GM19397 (cell line): ENCODE results near the gene HTR3D.
"Not testable (repeated sequence)": the region's sequence is repeated elsewhere in the genome, so short reads cannot be mapped to it uniquely, and the experiment has no call there.

ENCODE experiments used
- ATAC-seq: cut with Tn5 transposase; IDR thresholded peaks from one replicate; pipeline ENCODE4 v1.9.1; 2021; ENCODE audit warnings: mild to moderate bottlenecking, moderate library complexity; ENCODE audit not compliant: unreplicated experiment

Gene HTR3D

GRCh38 chr3:184015381-184016019, 16.0 kb upstream of the HTR3D start:
- no peak for ATAC-seq

GRCh38 chr3:184016169-184016570, 15.4 kb upstream of the HTR3D start:
- no peak for ATAC-seq

- ATAC-seq = peak; percentile 80
Observed at GRCh38 chr3:184016811-184017671, 14.5 kb upstream of the HTR3D start.

- ATAC-seq = peak; percentile 98
Observed at GRCh38 chr3:184017672-184018423, 13.7 kb upstream of the HTR3D start, which contains the start of gene ABCC5. ABCC5 (minus strand) TSS chr3:184017884; CDS start chr3:184014392, 3,492 bp downstream.

GRCh38 chr3:184018424-184018973, 13.0 kb upstream of the HTR3D start:
- no peak for ATAC-seq

- ATAC-seq = no peak
Observed at GRCh38 chr3:184022323-184022722, 9.2 kb upstream of the HTR3D start.

- ATAC-seq = not testable (repeated sequence)
Observed at GRCh38 chr3:184025256-184025655, 6.3 kb upstream of the HTR3D start.

- ATAC-seq = not testable (repeated sequence)
Observed at GRCh38 chr3:184028275-184028890, 3.2 kb upstream of the HTR3D start.

- no peak for ATAC-seq
Observed at GRCh38 chr3:184029443-184029842, 2.1 kb upstream of the HTR3D start.

- no peak for ATAC-seq
Observed at GRCh38 chr3:184030536-184030935, 1.0 kb upstream of the HTR3D start.

- ATAC-seq = no peak
Observed at GRCh38 chr3:184037816-184038215, 6.3 kb downstream of the HTR3D start.

GRCh38 chr3:184038307-184038706, 6.8 kb downstream of the HTR3D start:
- ATAC-seq = not testable (repeated sequence)

GRCh38 chr3:184039414-184039813, 7.9 kb downstream of the HTR3D start:
- no peak for ATAC-seq

GRCh38 chr3:184040010-184040409, 8.5 kb downstream of the HTR3D start:
- no peak for ATAC-seq

GRCh38 chr3:184042617-184043016, 11.1 kb downstream of the HTR3D start:
- ATAC-seq = no peak

GRCh38 chr3:184045995-184046394, 14.5 kb downstream of the HTR3D start:
- ATAC-seq = no peak

- no peak for ATAC-seq
Observed at GRCh38 chr3:184050217-184050847, 18.8 kb downstream of the HTR3D start.

- ATAC-seq = no peak
Observed at GRCh38 chr3:184052767-184053166, 21.2 kb downstream of the HTR3D start, which contains the start of gene HTR3C. HTR3C (plus strand) TSS chr3:184053047; CDS start chr3:184053081, 34 bp downstream.

- no peak for ATAC-seq
Observed at GRCh38 chr3:184058029-184058428, 26.5 kb downstream of the HTR3D start.

GRCh38 chr3:184059424-184059823, 27.9 kb downstream of the HTR3D start:
- no peak for ATAC-seq
